ENCODE measurements around the gene PRDM16.

DNA sequence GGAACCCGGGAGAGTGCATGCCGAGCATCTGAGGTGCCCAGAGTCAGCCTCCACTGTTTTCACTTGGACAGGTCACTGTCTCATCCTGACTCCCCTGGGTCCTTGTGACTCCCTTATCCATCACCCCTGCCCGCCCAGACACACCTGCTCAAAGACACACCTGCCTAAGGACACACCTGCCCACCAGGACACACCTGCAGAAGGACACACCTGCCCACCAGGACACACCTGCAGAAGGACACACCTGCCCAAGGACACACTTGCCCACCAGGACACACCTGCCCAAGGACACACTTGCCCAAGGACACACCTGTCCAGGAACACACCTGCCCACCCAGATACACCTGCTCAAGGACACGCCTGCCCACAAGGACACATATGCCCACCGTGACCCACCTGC lies 314.7 kb downstream of the PRDM16 start:
- TF ChIP-seq, protein P1, sequence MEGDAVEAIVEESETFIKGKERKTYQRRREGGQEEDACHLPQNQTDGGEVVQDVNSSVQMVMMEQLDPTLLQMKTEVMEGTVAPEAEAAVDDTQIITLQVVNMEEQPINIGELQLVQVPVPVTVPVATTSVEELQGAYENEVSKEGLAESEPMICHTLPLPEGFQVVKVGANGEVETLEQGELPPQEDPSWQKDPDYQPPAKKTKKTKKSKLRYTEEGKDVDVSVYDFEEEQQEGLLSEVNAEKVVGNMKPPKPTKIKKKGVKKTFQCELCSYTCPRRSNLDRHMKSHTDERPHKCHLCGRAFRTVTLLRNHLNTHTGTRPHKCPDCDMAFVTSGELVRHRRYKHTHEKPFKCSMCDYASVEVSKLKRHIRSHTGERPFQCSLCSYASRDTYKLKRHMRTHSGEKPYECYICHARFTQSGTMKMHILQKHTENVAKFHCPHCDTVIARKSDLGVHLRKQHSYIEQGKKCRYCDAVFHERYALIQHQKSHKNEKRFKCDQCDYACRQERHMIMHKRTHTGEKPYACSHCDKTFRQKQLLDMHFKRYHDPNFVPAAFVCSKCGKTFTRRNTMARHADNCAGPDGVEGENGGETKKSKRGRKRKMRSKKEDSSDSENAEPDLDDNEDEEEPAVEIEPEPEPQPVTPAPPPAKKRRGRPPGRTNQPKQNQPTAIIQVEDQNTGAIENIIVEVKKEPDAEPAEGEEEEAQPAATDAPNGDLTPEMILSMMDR (optimal IDR thresholded peaks at IDR 0.05 in 1 of 3, IDR thresholded peaks at IDR 0.05 in 1 of 3, conservative IDR thresholded peaks at IDR 0.05 in 1 of 3; ENCODE audit: extremely low read depth in 1 of 3, insufficient read depth in 2 of 3, low read length in 3 of 3) = no peak
- no peak for TF ChIP-seq EZH2 (IDR thresholded peaks at IDR 0.05; ENCODE audit: low read length)
